ENCODE measurements around the gene TMTC2.

Gene TMTC2

GRCh38 chr12:82675246-82675645, 11.5 kb upstream of the TMTC2 start:
- no peak overlapping the region for H3K4me2 ChIP-seq (ENCODE audit: low read depth, low read length, poor library complexity, severe bottlenecking)
- H2AFZ ChIP-seq (ENCODE audit: low read depth, low read length, severe bottlenecking): no peak overlapping the region
- no peaks in the 10 kb centered on the region for H3K79me2 ChIP-seq (ENCODE audit: insufficient read depth, low read length)
- H3K9me3 ChIP-seq (ENCODE audit: insufficient read depth, low read length): no peaks in the 10 kb centered on the region
- no peaks in the 10 kb centered on the region for H3K27me3 ChIP-seq (ENCODE audit: low read length)
- H4K20me1 ChIP-seq (ENCODE audit: low read depth, low read length): no peaks in the 10 kb centered on the region
- H3K4me3 ChIP-seq (ENCODE audit: insufficient read depth, low read length, poor library complexity, severe bottlenecking): no peak overlapping the region
- H3K36me3 ChIP-seq (ENCODE audit: low read length): no peaks in the 10 kb centered on the region
- TF ChIP-seq, protein P1, sequence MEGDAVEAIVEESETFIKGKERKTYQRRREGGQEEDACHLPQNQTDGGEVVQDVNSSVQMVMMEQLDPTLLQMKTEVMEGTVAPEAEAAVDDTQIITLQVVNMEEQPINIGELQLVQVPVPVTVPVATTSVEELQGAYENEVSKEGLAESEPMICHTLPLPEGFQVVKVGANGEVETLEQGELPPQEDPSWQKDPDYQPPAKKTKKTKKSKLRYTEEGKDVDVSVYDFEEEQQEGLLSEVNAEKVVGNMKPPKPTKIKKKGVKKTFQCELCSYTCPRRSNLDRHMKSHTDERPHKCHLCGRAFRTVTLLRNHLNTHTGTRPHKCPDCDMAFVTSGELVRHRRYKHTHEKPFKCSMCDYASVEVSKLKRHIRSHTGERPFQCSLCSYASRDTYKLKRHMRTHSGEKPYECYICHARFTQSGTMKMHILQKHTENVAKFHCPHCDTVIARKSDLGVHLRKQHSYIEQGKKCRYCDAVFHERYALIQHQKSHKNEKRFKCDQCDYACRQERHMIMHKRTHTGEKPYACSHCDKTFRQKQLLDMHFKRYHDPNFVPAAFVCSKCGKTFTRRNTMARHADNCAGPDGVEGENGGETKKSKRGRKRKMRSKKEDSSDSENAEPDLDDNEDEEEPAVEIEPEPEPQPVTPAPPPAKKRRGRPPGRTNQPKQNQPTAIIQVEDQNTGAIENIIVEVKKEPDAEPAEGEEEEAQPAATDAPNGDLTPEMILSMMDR (IDR thresholded peaks at IDR 0.05; ENCODE audit: insufficient read depth, low read length, poor library complexity, severe bottlenecking): no peak
- no peak for TF ChIP-seq EZH2phosphoT487 (conservative IDR thresholded peaks at IDR 0.05; ENCODE audit: low read length)
- H3K9ac ChIP-seq (ENCODE audit: low read length): no peak overlapping the region
- no peaks in the 10 kb centered on the region for H3K9me2 ChIP-seq (replicated peaks; ENCODE audit: insufficient read depth, low read length)
- no peaks in the 10 kb centered on the region for H3F3A ChIP-seq (ENCODE audit: insufficient read depth)
- no peak overlapping the region for H3K27ac ChIP-seq (ENCODE audit: low read depth, low read length)

DNA sequence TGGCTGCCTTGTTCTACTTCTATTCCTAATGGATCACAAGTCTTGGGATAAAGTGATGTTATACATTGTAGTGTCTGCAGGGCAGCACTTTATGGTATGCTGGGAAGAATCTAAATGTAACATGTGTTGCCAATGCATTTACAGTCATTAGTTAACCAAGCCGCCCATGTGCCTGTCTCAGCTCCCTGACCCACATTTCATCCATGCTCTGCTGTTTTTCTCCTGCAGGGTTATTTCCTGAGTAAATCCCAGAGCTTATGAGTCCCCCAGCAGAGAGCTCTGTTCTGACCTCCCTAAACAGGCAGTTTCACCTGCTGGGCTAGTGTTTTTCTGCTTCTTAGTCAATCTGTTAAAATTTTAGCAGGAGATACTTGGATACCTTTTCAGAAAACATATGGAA, 4.4 kb upstream of the TMTC2 start:
- no peaks in the 10 kb centered on the region for H3K27me3 ChIP-seq (ENCODE audit: low read length)
- H3K27ac ChIP-seq (ENCODE audit: low read depth, low read length): no peak overlapping the region
- H2AFZ ChIP-seq (ENCODE audit: low read depth, low read length, severe bottlenecking): no peak overlapping the region
- no peak overlapping the region for H3K4me3 ChIP-seq (ENCODE audit: insufficient read depth, low read length, poor library complexity, severe bottlenecking)
- no peaks in the 10 kb centered on the region for H3K79me2 ChIP-seq (ENCODE audit: insufficient read depth, low read length)
- H3K36me3 ChIP-seq (ENCODE audit: low read length): no peaks in the 10 kb centered on the region
- H3K9me2 ChIP-seq (replicated peaks; ENCODE audit: insufficient read depth, low read length): no peaks in the 10 kb centered on the region
- H3K9me3 ChIP-seq (ENCODE audit: insufficient read depth, low read length): no peaks in the 10 kb centered on the region
- no peak overlapping the region for H3K9ac ChIP-seq (ENCODE audit: low read length)
- H3K4me2 ChIP-seq (ENCODE audit: low read depth, low read length, poor library complexity, severe bottlenecking): no peak overlapping the region
- no peak for TF ChIP-seq EZH2phosphoT487 (conservative IDR thresholded peaks at IDR 0.05; ENCODE audit: low read length)
- TF ChIP-seq, protein P1 (IDR thresholded peaks at IDR 0.05; ENCODE audit: insufficient read depth, low read length, poor library complexity, severe bottlenecking): no peak
- H3F3A ChIP-seq (ENCODE audit: insufficient read depth): no peaks in the 10 kb centered on the region; the same call in 1 of the 2 replicates
- H4K20me1 ChIP-seq (ENCODE audit: low read depth, low read length): no peaks in the 10 kb centered on the region

GRCh38 chr12:82682851-82683261, 3.9 kb upstream of the TMTC2 start:
- Histone ChIP-seq H3K9me3 (ENCODE audit: insufficient read depth, low read length) (no peaks in the 10 kb centered on the region), H3K79me2 (ENCODE audit: insufficient read depth, low read length) (no peaks in the 10 kb centered on the region), H3K9me2 (replicated peaks; ENCODE audit: insufficient read depth, low read length) (no peaks in the 10 kb centered on the region), H2AFZ (ENCODE audit: low read depth, low read length, severe bottlenecking) (no peak overlapping the region), H4K20me1 (ENCODE audit: low read depth, low read length) (no peaks in the 10 kb centered on the region), H3K27me3 (ENCODE audit: low read length) (no peaks in the 10 kb centered on the region), H3K4me2 (ENCODE audit: low read depth, low read length, poor library complexity, severe bottlenecking) (no peak overlapping the region), H3K27ac (ENCODE audit: low read depth, low read length) (no peak overlapping the region), H3F3A (ENCODE audit: insufficient read depth) (no peaks in the 10 kb centered on the region; the same call in 1 of the 2 replicates), H3K9ac (ENCODE audit: low read length) (no peak overlapping the region), H3K4me3 (ENCODE audit: insufficient read depth, low read length, poor library complexity, severe bottlenecking) (no peak overlapping the region), H3K36me3 (ENCODE audit: low read length) (no peaks in the 10 kb centered on the region)
- TF ChIP-seq, protein P1 (IDR thresholded peaks at IDR 0.05; ENCODE audit: insufficient read depth, low read length, poor library complexity, severe bottlenecking): no peak
- no peak for TF ChIP-seq EZH2phosphoT487 (conservative IDR thresholded peaks at IDR 0.05; ENCODE audit: low read length)

Measured in SU-DHL-6 (cell line).